Left ventricle myocardium superior (tissue), 1 donor: ENCODE data around the gene SUPT3H. TPM values are rescaled to one million over a fixed set of nuclear protein-coding genes. Genes with fewer than 3 reads are reported as not detected.
A peak's percentile ranks its signal among the peaks of the same experiment; 100 is the strongest.

ENCODE experiments used
- ATAC-seq: fragments of 200-7000 bp; cut with Tn5 transposase; one replicate; pipeline ENCODE4 v1.9.1; 2020; ENCODE audit warnings: mild to moderate bottlenecking, moderate library complexity
- DNase-seq: peaks from one replicate; pipeline ENCODE4 v3.0.0-alpha.2; 2020
- intact Hi-C: fragments of 100-400 bp; cut with micrococcal nuclease; formaldehyde crosslinking; loops from one replicate; pipeline ENCODE4 v1.11.0; 2022
- total RNA-seq: library from RNA; stranded (reverse); fragmentation: NEBNext Ultra II Directional; extraction: Animal tissue kit (Norgen Biotek cat#: 25700); gene quantifications from one replicate; pipeline ENCODE4 v1.2.1, GENCODE V29; 2021
- donor health status: DM: no; HTN: yes; CAD: no; lungs with severe emphysema.

The SUPT3H gene
- total RNA-seq, 1 donor from 2014 or later, result 2.8 TPM

DNA sequence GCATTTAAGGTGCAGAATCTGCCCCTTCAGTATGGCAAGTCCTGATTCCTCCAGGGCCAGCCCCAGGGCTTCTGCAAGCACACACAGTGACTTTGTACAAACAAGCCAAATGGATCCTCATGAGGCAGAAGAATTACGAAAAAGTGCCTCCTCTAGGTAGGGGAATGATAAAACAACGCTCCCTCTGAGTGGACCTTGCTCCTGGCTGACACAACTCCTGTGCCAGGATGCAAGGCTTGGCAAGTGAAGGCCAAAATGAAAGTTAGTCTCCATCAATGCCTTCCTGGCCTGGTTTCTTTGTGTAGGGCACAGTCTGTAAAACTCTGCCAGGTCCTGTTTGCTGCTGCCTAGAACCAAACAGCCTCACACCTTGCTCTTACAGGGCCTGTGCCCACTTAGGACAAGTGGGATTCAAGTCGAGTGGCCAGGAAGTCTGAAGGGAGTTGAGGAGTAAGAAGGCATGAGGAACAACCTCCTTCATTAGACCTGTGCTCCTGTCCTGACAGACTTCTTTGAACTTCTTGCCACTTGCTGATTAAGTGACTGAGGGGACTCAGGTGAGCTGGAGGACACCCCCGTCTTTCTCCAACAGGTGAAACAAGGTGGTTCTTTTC, 573.1 kb downstream of the SUPT3H start:
- intact Hi-C loops, result no loop called here
- DNase-seq (no peak), ATAC-seq (no peak)

DNA sequence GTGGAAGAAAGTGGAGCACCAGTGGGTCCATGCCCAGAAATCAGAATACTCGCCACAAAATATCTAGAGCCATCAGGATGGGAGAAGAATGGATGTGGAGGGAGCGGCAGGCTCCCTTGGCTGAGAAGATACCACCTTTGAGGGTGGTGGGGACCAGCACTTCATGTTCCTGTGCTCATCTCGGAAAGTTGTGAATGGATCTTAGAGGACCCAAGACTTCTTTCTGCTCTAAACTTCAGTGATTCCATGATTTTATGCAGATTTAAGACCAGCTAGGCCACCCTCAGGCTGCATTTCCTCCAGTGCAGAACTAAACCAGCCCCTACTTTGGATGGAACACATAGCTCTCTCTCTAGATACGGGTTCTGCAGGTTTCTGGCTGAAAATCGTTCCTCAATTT, 573.7 kb downstream of the SUPT3H start:
- DNase-seq (no peak), ATAC-seq (no peak)
- intact Hi-C loops, result no loop called here

DNA sequence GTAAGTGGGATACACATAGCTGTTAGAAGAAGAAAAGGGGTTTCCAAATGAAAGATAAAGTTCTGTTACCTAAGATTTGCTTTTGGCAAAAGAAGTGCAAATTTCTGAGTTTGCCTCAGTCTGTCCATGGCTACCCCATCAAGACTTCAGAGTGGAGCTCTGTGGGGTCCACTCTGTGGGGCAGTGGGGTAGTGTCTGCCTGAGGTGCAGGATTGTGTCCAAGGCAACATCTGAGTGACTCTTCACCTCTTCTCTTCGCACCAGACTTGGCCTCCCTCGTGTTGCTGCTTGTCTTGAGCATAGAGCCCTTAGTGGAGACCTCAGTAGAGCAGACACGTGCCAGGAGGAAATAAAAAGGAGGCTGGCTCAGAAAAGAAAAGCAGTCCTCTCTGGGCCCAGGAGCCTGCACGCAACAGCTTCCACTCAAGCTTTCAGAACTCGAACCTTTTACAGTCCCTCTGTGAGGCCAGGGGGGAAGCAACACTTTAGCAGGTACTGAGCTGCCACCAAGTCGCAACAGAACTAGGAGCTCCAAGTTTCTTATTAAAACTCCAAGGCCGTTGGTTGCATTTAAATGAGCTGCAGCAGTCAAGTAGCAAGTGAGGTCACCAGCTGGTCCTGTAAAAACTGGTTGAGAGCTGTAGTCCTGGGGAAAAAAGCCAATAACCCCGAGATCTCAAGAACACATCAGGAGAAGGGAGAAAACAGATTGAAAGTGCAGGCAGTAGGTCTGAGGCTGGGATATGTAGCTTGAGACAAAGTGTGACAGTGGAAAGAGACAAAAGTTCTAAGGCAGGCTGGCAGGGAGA, 576.7 kb downstream of the SUPT3H start:
- intact Hi-C loops, result no loop called here
- ATAC-seq (peak; percentile 12), DNase-seq (no peak)

DNA sequence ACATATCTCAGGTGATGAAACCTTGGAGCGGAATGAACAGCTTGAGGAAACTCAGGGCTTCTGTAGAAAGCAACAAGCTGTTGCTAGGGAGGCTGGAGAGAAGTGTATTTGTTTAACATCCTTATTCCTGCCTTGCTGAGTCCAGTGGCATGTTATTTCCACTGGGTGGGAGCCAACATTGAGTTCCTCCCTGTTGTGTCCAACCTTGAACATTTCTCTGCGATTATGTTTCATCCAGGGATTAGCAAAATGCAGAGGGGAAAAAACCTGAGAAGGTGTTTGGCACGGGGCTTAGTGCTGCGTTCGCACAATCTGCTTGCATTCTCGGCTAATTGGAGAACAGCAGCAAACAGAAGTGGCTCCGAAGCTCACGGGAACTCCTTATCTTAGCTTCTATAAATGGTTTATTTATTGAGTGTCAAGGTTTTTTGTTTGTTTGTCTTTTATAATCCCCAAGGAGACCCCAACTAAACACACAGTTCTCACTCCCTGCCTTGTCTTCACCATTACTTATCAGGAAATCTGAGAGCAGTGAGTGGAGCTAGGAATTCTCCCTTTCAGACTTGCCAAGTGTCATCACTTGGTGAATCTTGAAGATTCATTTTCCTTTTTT, 577.5 kb downstream of the SUPT3H start:
- DNase-seq (no peak), ATAC-seq (peak; percentile 58)
- intact Hi-C loops, result no loop called here

DNA sequence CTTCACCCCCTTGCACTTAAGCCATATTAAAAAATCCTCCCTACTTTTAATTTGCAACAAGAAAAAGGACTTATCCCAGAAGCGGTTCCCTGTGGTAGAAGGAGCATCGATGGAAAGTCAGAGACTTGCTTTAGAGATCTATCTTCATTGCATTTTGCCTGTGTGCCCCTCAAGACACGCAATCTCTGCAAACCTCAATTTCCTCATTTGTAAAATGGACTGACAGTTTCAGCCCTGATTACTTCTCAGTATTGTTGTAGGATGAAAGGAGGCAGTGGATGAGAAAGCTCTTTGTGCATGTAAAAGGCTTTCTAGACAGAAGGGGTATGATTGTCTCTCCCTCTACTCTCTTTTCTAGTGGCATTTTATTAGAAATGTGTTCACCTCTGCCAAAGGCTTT, 580.0 kb downstream of the SUPT3H start:
- ATAC-seq (no peak), DNase-seq (no peak)
- intact Hi-C loops, result no loop called here

DNA sequence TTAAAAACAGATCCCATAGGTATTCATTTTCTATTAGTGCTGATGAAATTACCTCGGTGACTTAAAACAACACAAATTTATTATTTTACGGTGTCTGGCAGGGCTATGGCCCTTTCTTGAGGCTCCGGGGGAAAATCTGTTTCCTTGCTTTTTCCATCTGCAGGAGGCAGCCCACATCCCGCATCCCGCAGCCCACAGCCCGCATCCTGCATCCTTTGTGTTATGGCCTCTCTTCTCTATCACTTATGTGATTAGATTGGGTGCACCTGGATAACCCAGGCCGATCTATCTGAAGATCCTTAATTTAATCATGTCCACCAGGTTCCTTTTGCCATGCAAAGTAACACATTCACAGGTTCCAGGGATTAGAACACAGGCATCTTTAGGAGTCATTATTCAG, 582.4 kb downstream of the SUPT3H start:
- ATAC-seq, result no peak
- intact Hi-C loops, result no loop called here
- no peak for DNase-seq

DNA sequence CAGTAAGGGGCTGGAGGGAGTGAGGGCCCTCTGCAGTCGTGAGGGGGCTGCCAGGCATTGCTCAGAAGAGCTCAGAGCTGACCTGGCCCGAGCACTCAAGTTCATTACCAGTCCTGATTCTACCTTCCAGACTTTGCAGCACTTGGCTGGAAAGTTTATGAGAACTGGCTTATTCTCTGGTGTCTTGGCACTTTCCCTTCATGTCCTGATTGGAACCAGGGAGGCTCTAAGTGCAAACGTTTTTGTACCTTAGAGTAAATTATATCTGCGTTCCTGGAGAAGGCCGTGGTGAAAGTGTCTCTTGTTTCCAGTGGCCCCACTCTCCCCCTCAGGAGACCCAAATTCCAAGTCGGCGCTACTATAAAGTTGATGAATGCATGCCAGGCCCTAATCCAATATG, 587.9 kb downstream of the SUPT3H start:
- ATAC-seq, result no peak
- DNase-seq, result no peak
- intact Hi-C loops, result no loop called here

DNA sequence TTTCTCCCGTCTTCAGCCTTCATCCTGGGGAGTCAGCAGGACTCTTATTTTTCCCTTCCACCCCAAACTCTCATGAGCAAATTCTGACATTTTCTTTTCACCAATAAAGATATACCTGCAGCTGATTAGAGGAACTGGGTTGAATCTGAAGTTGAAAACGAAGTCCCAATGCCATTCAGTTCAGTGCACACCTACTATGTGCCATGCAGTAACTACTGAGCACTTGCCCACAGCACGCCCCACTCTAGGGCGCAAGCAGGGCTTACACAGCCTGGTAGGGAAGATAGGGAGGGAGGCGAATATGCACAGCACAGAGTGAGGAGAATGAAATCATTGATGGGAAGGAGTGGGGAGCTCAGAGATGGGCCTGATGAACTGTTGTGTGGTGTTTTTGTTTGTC, 588.7 kb downstream of the SUPT3H start:
- ATAC-seq (no peak), DNase-seq (no peak)
- intact Hi-C loops, result no loop called here

DNA sequence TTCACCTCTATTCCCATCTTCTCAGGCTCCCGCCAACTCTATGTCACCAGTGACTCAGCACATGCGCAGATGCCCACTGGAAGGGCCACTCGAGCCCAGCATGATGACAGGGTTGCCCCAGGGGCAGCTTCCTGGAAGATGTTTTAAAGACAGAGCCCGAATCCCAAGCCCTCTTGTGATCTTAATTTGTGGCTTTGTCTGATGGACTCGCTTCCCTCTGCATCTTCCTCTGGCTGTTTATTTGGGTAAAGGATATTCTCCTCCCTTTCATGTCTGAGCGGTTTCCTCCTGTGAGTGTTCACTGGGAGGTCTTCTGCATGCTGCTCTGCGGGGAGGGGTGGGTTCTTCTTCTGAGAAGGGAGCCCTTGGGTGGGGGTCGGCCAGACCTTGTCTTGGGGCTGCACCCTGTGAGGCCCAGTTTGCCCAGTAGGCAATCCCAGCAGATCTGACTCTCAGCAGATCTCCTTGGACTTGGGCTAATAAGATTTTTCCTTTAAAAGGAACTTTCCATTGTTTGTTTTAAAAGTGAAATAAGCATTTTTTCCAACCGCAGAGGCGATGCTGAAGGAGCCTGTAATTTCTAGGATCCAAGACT, 589.2 kb downstream of the SUPT3H start:
- intact Hi-C loops, result no loop called here
- ATAC-seq (no peak), DNase-seq (no peak)

DNA sequence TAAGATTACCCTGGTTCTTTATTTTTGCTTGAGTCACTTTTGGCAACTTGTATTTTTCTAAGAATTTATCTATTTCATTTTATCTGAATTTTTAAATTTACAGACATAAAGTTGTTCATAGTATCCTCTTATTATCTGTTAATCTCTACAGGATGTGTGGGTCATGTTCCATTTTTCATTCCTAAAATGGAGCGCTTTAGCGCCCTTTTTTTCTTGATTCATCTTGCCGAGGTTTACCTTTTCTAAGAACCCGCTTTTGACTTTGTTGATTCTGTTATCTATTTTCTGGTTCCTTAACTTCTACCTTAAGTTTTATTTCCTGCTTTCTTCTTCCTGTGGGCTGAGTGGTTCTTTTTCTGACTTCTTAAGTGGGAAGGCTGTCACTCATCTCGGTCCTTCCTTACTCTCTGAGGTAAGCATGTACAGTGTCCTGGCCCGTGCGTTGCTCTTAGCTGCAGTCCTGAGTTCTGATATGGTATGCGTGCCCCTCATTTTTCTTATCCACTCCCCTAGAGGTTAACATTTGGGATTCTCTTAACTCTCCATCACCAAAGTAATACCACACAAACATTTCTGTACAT, 590.4 kb downstream of the SUPT3H start:
- no peak for DNase-seq
- intact Hi-C loops, result no loop called here
- no peak for ATAC-seq

DNA sequence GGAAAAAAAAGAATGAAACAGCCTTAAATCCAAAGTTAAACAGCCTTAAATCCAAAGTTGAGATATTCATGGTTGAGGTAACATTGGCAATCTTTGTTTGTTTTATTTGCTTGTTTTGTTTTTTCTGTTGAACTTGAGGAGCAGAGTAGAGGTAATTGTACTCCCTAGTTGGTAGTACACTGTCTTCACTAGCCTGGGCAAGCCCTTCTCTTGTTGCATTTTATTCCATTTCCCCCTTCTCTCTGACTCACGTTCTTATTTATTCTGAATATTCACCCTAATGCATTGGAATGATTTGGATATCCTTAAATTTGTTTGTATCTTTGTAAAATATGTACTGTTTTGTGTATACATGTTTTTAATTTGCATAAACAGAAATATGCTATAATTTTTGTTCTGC, 592.6 kb downstream of the SUPT3H start:
- DNase-seq (no peak), ATAC-seq (no peak)
- intact Hi-C loops, result no loop called here

DNA sequence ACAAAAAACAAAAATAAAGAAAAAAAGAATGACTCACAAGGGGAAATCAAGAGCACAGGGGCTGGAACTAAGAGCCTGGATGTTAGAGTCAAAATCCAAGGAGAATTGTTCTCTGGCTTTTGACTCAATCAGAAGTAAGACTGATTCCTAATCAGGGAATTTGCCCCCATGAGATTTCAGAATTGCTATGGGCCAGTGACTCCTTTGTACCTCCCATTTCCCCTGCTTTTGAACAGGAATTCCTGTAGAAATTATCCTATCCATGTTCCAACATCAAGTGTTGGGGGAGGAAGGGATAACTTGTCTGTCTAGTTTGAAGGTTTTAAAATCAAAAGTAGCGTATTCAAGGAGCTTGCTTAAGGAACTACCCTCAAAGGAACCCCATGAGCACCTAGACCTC, 593.5 kb downstream of the SUPT3H start:
- ATAC-seq, result no peak
- DNase-seq, result no peak
- intact Hi-C loops, result no loop called here

DNA sequence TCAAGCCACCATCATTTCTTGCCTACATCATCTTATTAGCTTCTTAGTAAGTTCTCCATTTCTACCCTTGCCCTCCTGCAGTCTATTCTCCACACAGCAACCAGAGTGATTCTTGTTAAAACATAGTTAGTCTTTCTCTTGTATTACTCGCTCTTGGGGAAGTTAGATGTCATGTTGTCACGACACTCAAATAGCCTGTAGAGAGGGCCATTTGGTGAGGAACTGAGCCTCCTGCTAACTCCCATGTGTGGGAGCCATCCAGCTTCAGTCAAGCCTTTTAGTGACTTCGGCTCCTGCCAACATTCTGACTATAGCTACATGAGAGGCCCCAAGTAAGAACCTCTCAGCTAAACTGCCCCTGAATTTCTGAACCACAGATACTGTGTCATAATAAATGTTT, 594.8 kb downstream of the SUPT3H start:
- intact Hi-C loops, result no loop called here
- ATAC-seq (no peak), DNase-seq (no peak)

DNA sequence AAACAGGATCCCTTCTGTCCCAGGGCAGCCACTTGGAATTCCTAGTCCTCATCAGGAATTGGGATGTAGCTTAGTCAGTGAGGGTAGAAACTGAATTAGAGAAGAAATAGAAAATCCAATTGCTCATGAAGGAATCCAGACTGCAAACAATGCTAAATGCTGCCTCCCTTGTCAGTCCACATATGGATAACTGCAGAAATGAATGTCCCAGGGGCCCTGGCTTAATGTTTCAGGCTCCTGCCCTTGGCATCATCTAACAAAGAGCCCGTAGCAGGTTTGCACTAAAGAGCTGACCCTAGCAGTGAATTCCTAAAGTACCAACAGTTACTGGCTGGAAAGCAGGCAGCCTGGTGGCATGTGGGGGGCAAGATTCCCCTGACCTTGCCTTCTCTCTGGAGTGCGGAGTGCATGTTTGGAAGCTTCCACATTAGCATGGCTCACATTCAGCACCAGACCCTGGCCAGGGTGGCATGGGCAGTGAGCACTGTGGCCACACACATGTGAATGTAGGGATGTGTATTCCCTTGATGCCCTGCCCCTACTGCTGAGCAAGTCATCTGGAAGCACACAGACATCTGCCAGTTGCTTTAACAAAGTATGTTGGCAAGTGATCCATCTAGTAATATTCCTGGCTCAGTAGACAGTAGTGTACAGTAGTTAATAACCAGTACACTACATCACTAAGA, 595.7 kb downstream of the SUPT3H start:
- DNase-seq (no peak), ATAC-seq (no peak)

DNA sequence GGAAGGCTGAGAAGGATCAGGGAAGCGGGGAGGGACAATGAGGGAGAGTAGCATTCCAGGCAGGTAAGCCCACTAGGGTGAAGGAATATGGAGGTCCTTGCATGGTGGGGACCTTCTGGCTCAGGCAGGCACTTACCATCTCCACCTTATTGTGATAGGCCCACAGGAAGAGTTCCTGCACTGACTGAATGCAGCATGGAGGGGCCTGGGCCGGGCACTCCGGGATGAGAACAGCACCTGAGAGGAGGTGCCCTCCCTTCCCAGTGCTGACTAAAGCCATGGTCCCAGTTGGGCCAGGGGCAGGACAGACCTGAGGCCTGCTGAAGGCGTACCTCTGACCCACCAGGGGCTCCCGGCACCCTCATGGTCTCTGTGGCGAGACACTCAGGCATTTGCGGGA, 597.6 kb downstream of the SUPT3H start:
- no peak for ATAC-seq
- DNase-seq, result no peak
- intact Hi-C loops, result no loop called here

More for the DNA sequence above, 595.7 kb downstream of the SUPT3H start:
- intact Hi-C loops, result no loop called here

DNA sequence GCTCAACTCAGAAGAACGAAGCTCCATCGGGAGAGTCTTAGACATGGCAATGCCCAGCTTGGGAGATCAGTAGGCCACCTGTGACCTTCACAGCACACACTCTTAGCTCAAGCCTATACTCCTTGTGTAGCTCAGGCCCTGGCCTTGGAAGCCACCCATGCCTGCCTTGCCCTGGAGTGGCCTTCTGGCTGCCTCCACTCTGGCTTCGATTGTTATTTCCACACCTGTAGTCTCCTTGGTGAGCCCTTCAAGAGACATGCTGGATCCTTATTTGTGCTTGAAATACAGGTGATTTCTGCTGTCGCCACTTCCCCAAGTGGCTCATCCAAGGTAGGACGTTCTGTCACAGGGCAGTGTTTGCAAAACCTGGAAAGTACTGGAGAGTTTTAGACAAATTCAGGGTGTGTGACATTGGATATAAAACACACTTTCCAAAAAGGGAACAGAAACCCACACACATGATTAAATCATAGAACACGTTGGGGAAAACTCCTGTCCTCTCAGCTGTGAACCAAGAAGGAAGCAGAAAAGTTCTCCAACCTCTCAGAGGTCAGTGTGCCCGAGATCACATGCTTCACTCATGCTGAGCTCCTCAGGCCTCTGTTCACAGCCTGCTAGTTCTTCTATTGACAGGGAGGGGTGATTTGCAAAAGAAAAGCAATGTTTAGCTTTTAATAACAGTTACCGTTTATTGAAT, 598.5 kb downstream of the SUPT3H start:
- ATAC-seq (peak; percentile 51), DNase-seq (no peak)
- intact Hi-C loops, result no loop called here
